ENCODE results near the gene MLEC.

DNA sequence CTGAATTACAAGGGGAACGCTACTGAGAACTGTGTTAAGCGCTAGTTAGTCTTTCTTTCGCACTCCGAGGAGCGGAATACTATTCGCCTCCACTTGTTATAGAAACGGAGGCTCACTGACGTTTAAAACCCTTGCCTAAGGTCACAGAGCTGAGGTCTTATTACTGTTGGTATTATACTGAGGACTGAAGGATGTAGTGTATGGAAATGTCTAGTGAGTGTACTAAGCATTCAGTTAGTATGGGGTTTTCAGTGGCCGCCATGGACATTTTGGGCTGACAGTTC, 39.5 kb downstream of the MLEC start:
- TF ChIP-seq, protein P1, sequence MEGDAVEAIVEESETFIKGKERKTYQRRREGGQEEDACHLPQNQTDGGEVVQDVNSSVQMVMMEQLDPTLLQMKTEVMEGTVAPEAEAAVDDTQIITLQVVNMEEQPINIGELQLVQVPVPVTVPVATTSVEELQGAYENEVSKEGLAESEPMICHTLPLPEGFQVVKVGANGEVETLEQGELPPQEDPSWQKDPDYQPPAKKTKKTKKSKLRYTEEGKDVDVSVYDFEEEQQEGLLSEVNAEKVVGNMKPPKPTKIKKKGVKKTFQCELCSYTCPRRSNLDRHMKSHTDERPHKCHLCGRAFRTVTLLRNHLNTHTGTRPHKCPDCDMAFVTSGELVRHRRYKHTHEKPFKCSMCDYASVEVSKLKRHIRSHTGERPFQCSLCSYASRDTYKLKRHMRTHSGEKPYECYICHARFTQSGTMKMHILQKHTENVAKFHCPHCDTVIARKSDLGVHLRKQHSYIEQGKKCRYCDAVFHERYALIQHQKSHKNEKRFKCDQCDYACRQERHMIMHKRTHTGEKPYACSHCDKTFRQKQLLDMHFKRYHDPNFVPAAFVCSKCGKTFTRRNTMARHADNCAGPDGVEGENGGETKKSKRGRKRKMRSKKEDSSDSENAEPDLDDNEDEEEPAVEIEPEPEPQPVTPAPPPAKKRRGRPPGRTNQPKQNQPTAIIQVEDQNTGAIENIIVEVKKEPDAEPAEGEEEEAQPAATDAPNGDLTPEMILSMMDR (IDR thresholded peaks at IDR 0.05): no peak
- TF ChIP-seq POLR2AphosphoS5 (IDR thresholded peaks at IDR 0.05): no peak
- TF ChIP-seq POLR2A (IDR thresholded peaks at IDR 0.05): no peak

Measured in breast epithelium (tissue), 3 donors.